ENCODE results near the gene AKR1B15.
"Not testable (repeated sequence)": the region's sequence is repeated elsewhere in the genome, so short reads cannot be mapped to it uniquely, and the experiment has no call there.

The AKR1B15 gene

GRCh38 chr7:134532180-134532953 is 16.5 kb upstream of the AKR1B15 start:
- DNase-seq (ENCODE audit: low read depth, low spot score), result no peak

GRCh38 chr7:134532954-134533218 is 16.0 kb upstream of the AKR1B15 start:
- DNase-seq (ENCODE audit: low read depth, low spot score), result no peak

GRCh38 chr7:134533288-134533771 is 15.6 kb upstream of the AKR1B15 start:
- peak; percentile 14 for DNase-seq (ENCODE audit: low read depth, low spot score)

- DNase-seq (ENCODE audit: low read depth, low spot score), result no peak
Observed at GRCh38 chr7:134534633-134535032, 14.3 kb upstream of the AKR1B15 start.

GRCh38 chr7:134535272-134535918 is 13.5 kb upstream of the AKR1B15 start:
- DNase-seq (ENCODE audit: low read depth, low spot score), result no peak

DNA sequence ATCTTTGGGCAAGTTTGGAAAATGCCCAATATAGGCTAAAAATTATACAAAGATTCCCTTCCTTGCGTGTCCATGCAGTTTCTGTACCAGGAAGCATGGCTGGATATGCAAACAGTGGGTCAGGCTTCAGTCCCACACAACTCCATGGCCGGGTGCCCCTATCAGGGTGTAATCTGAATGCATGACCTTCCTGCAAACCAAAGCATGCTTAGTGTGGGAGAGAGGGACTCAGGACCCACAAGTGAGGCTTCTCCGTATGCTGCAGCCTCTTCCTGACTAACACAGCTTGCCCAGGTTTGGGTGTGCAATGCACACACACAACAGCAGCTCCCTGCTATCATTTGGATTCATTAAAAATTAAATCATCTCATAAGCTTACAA is 13.0 kb upstream of the AKR1B15 start:
- no peak for DNase-seq (ENCODE audit: low read depth, low spot score)

- not testable (repeated sequence) for DNase-seq (ENCODE audit: low read depth, low spot score)
Observed at GRCh38 chr7:134536558-134536957, 12.4 kb upstream of the AKR1B15 start.

GRCh38 chr7:134537273-134537781 is 11.6 kb upstream of the AKR1B15 start:
- not testable (repeated sequence) for DNase-seq (ENCODE audit: low read depth, low spot score)

- DNase-seq (ENCODE audit: low read depth, low spot score), result no peak
Observed at GRCh38 chr7:134539380-134540004, 9.4 kb upstream of the AKR1B15 start.

DNA sequence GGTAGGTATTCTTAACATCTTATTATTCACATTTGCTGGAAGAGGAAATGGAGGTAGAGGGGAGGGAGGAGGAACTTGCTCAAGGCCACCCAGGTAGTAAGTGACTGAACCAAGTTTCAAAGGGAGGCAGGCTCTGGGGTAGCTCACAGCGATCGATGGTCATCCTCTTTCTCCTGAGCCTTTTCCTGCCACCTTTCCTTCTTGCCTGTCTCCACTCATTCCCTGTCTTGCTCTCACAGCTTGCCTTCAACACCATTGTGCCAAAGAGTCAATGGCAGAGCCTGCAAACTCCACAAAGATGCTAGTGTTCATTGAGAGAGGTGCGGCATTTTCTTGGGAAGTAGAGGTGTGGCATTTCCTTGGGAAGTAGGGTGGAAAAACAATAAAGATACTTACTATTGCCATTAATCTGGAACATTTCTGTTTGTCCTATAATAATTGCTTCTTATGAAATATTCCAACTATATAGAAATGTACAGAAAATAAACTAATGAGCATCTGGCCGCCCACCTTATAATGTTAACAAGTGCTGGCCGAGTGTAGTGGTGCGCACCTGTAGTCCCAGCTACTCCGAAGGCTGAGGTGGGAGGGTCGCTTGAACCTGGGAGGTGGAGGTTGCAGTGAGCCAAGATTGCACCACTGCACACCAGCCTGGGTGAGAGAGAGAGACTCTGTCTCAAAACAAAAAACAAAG is 7.3 kb upstream of the AKR1B15 start:
- DNase-seq (ENCODE audit: low read depth, low spot score), result not testable (repeated sequence)

DNA sequence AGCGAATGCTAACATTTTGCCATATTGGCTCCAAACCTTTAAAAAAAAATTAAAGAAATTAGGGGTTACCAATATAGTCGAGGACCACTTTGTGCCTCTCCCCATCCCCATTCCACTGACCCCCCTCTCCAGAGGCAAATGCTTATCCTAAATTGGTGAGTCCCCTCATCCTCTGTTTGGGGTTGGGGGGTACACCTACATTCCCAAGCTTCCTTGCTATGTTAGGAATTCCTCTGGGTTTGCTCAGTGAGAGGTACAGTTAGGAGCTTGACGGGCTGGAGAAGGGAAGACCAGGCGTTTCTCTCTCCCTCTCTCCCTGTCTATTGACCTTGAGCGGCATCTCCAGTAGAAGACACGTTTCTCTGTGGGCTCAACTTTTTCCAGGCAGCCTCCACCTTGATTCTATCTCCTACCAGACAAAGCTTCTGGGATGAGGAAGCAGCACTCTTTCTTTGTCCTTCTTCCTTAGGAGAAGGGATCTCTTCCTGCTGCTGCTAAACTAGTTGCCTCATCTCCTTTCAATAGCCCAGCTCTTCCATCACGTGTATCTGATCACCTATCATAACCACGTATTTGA is 6.6 kb upstream of the AKR1B15 start:
- DNase-seq (ENCODE audit: low read depth, low spot score), result no peak

DNA sequence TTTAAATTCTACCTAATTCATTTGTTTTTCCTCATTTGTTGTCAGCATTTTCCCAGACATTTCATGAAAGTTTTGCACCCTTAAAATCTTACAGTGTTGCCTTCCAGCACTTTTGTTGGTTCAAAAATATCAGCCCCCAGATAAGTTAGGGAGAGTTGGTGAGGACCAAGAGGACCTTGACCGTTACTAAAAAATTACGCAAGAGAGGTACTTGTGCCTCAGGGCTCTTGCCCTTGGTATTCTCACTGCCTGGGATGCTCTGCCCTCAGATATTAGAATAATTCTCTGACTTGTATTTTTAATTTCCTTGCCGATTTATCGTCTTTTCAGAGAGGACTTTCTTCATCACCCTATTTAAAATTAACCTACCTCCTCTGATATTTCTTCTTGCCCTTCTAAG is 3.5 kb upstream of the AKR1B15 start:
- DNase-seq (ENCODE audit: low read depth, low spot score), result no peak

DNA sequence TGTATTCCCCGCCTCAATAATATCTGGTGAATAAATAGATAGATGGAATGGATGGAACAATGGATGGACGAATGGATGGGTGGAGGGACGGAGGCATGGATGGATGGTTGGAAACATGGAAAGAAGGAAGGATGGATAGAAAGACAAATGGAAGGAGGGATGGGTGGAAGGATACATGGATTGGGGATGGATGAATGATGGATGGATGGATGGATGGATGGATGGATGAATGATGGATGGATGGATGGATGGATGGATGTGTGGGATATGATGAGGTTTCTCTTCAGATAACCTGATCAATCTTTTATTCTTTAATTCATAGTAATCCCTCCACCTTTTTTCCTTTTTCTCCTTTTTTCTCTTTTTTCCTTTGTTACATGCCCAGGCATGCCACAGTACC is 3.0 kb upstream of the AKR1B15 start:
- no peak for DNase-seq (ENCODE audit: low read depth, low spot score)

GRCh38 chr7:134546955-134547354 is 2.0 kb upstream of the AKR1B15 start:
- DNase-seq (ENCODE audit: low read depth, low spot score), result no peak

DNA sequence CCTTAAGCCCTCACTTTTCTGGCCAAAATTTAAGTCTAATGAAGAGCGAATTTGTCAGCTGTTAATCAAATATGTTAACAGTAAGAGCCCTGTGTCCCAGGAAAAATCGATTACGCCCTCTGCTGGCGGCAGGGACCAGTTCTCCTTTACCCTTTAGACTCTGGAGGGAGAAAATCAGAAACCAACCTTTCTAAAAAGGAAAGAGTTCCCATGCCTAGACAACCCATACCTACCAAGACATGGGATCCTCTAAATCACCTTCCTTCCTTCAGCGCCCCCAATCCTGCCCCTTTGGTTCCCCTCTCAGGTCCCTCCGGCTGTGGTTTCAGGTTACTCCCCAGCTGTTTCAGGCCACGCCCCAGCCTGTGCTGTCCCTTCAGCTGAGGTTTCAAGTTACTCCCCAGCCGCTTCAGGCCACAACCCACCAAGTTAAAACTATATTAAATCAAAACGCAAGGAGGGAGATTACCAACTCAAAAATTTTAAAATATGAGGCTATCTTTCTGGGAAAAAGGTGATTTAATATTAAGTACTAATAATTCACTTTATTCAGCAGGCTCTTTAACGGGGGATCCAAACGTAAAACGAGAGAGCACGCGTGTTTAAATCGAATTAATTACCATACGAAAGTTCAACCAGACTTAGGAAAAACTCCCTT is 1.4 kb upstream of the AKR1B15 start:
- peak; percentile 82 for DNase-seq (ENCODE audit: low read depth, low spot score)

DNA sequence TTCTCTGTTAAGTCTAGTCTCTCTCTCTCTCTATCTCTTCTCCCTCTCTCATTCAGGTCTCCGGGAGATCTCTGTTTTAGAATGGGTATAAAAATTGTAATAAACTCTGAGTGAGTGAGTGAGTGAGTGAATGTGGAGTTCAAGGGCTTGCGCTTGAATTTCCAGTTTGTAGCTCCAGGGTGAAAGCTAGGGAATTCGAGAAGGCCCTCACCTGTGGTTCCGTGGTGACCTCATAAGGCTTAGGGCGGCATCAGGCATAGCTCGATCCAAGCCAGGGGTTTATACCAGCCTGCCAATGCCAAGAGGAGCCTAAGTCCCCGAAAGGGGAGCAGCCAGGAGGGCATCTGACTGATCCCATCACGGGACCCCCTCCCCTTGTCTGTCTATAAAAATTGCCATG is 456 bp downstream of the AKR1B15 start:
- DNase-seq (ENCODE audit: low read depth, low spot score), result no peak

- DNase-seq (ENCODE audit: low read depth, low spot score), result no peak
Observed at GRCh38 chr7:134552105-134552504, 3.2 kb downstream of the AKR1B15 start.

GRCh38 chr7:134553976-134554375 is 5.1 kb downstream of the AKR1B15 start:
- DNase-seq (ENCODE audit: low read depth, low spot score), result no peak

- DNase-seq (ENCODE audit: low read depth, low spot score), result no peak
Observed at GRCh38 chr7:134554417-134554966, 5.6 kb downstream of the AKR1B15 start.

DNA sequence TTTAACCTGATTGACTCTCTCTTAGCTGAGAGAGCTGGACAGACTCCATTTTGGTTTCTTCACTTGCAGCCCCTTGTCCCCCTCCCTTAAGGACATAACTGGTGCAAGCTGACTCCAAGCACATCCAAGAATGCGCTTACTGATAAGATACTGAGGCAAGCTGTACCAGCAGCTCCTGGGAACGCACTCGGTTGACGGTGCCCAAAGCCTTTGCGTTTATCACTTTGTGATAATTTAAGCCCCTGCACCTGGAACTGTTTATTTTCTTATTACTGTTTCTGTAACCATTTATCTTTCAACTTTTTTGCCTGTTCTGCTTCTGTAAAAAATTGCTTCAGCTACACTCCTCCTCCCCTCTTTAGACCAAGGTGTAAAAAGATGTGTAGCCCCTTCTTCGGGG is 8.5 kb downstream of the AKR1B15 start:
- DNase-seq (ENCODE audit: low read depth, low spot score), result no peak

GRCh38 chr7:134558370-134558769 is 9.5 kb downstream of the AKR1B15 start:
- no peak for DNase-seq (ENCODE audit: low read depth, low spot score)
